PC-9 (cell line): ENCODE data around the gene SEC24B.

Experiments used
- CTCF ChIP-seq: fragments of 200-600 bp; sonication (generic); conservative IDR thresholded peaks from 2 replicates; pipeline ENCODE4 v1.6.1; 2017; ENCODE audit warnings: mixed run types, antibody characterized with exemption, mild to moderate bottlenecking, moderate library complexity
- EZH2 ChIP-seq: fragments of 200-600 bp; sonication (generic); IDR thresholded peaks from 2 replicates; pipeline ENCODE4 v1.8.0; 2017; ENCODE audit warnings: antibody characterized with exemption, low read depth

- TF ChIP-seq CTCF, result no peak
- no peak for TF ChIP-seq EZH2
These were observed 61.9 kb downstream of the SEC24B start for GRCh38 chr4:109495514-109495913.
